Stomach (tissue), 9 donors: Measurements from ENCODE around the gene KCNK18. TPM values are rescaled to one million over a fixed set of nuclear protein-coding genes. Genes with fewer than 3 reads are reported as not detected.
A peak's percentile ranks its signal among the peaks of the same experiment; 100 is the strongest.

Source experiments
- DNase-seq, 2 donors: peaks; one replicate each; pipeline versions ENCODE4 v3.0.0 to v3.0.0-alpha.2; 2013 to 2019
- H3K27ac ChIP-seq, 5 donors: fragments of 200-600 bp in 4 of 5; sonication (generic) in 4 of 5; one replicate each; pipeline ENCODE4 v1.5.1; 2013 to 2019; ENCODE audit warnings: mild to moderate bottlenecking in 1 of 5, moderate library complexity in 1 of 5
- H3K27me3 ChIP-seq, 3 donors: fragments of 200-600 bp; sonication (generic); one replicate each; pipeline ENCODE4 v1.5.1; 2017 to 2019; ENCODE audit warnings: mixed run types in 1 of 3
- H3K36me3 ChIP-seq, 4 donors: fragments of 200-600 bp; sonication (generic); 1 replicate in 3 of 4; 2 replicates in 1 of 4; pipeline ENCODE4 v1.5.1; 2016 to 2019
- H3K4me1 ChIP-seq, 4 donors: fragments of 200-600 bp; sonication (generic); one replicate each; pipeline ENCODE4 v1.5.1; 2016 to 2019
- H3K4me3 ChIP-seq, 4 donors: fragments of 200-600 bp; sonication (generic) in 3 of 4; one replicate each; pipeline ENCODE4 v1.5.1; 2016 to 2019; ENCODE audit warnings: mild to moderate bottlenecking in 1 of 4
- H3K9me3 ChIP-seq, 4 donors: fragments of 200-600 bp; sonication (generic); one replicate each; pipeline ENCODE4 v1.5.1; 2016 to 2019
- CTCF ChIP-seq, 7 experiments: fragments of 450-650 bp in 4 of 7; fragments of 200-600 bp in 3 of 7; sonication (generic) in 3 of 7; IDR thresholded peaks; one replicate each; pipeline ENCODE4 v1.5.1; 2016 to 2019; ENCODE audit warnings: antibody characterized with exemption in 7 of 7, control low read depth in 2 of 7, mild to moderate bottlenecking in 1 of 7
- EP300 ChIP-seq: sonication (generic); formaldehyde crosslinking; IDR thresholded peaks from one replicate; pipeline ENCODE4 v1.6.1; 2017; ENCODE audit warnings: antibody characterized with exemption
- POLR2A ChIP-seq, 4 donors: fragments of 450-650 bp; IDR thresholded peaks; one replicate each; pipeline ENCODE4 v1.6.1; 2016; ENCODE audit warnings: antibody characterized with exemption in 4 of 4, control low read depth in 2 of 4, mild to moderate bottlenecking in 1 of 4, moderate library complexity in 1 of 4
- POLR2AphosphoS5 ChIP-seq, 3 donors: sonication (generic); formaldehyde crosslinking; IDR thresholded peaks; one replicate each; pipeline ENCODE4 v1.6.1; 2016; ENCODE audit warnings: antibody characterized with exemption in 3 of 3
- WGBS, 5 donors: extraction: QIAGEN DNeasy Blood & Tissue Kit in 3 of 5; methylation state at CpG; one replicate each; pipeline versions ENCODE4 v1.1.5 to v1.1.7; 2013 to 2018; 5-methylcytosine and 5-hydroxymethylcytosine counted together
- intact Hi-C: fragments of 100-400 bp; cut with DNase I; formaldehyde crosslinking; loops from one replicate; pipeline ENCODE4 v1.15.1; 2023; ENCODE audit warnings: low total_unique reads
- polyA plus RNA-seq, 3 donors: library from polyadenylated mRNA; stranded (reverse); fragments of 200-250 nt; gene quantifications; one replicate each; pipeline ENCODE4 v1.2.3, GENCODE V29; 2013
- total RNA-seq, 5 donors: library from RNA; depleted of rRNA; stranded (reverse); fragments of >200 nt; gene quantifications; one replicate each; pipeline versions ENCODE4 v1.1.0 to v1.2.3, GENCODE V29; 2014 to 2016
- donor health status: healthy with polysubstance abuse.
- donor health status: Bipolar disorder and iron deficiency.
- donor health status: healthy.

The KCNK18 gene
- total and polyA plus RNA-seq, 8 donors = not detected

- H3K27ac ChIP-seq = no peak overlapping the region
- no peaks in the 10 kb centered on the region for H3K36me3 ChIP-seq
- H3K4me1 ChIP-seq = peaks cover 8 to 13% (median 11%) of the 10 kb centered on the region in 4 donors
- no peak for TF ChIP-seq CTCF (IDR thresholded peaks at IDR 0.05)
- TF ChIP-seq POLR2AphosphoS5 (IDR thresholded peaks at IDR 0.05) = no peak
- TF ChIP-seq POLR2A (IDR thresholded peaks at IDR 0.05) = no peak
- TF ChIP-seq EP300 = no peak
- intact Hi-C loops = loop anchor here (10.0 kb wide), 1 partner anchor 233 kb away; no protein-coding TSS in a partner anchor
- H3K27me3 ChIP-seq = peaks cover 0 to 77% (median 21%) of the 10 kb centered on the region in 3 donors
- H3K4me3 ChIP-seq = no peak overlapping the region
- no peak for DNase-seq
- WGBS, 5 donors = 81 to 94% (median 88%) methylated on average over 1 of the region's 1 CpG
- peaks cover 0 to 23% (median 15%) of the 10 kb centered on the region in 4 donors for H3K9me3 ChIP-seq
Observed at GRCh38 chr10:117212176-117212575, 14.9 kb downstream of the KCNK18 start.

DNA sequence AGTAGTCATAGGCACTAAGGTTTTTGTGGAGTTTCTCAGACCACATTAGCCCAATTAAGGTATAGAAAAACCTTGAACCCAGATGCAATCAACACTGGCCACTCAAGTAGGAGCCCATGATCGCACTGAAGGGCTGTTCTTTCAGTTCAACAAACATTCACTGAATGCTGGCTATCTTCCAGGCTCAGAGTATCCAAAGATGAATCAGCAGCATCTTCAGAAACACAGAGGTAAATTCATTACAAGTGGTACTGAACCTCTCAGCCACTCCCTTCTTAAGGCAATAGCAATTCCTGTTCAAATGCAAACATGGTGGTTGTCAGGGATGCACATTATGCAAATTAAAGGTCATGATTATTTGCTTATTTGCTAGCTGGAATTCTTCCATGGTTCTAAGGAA, 17.1 kb downstream of the KCNK18 start:
- no peaks in the 10 kb centered on the region for H3K36me3 ChIP-seq
- peaks cover 0 to 23% (median 15%) of the 10 kb centered on the region in 4 donors for H3K9me3 ChIP-seq
- H3K4me1 ChIP-seq = peaks cover 9 to 17% (median 16%) of the 10 kb centered on the region in 4 donors
- no peak overlapping the region for H3K4me3 ChIP-seq
- TF ChIP-seq EP300 = no peak
- no peak for TF ChIP-seq POLR2A (IDR thresholded peaks at IDR 0.05)
- no peak for TF ChIP-seq CTCF (IDR thresholded peaks at IDR 0.05)
- TF ChIP-seq POLR2AphosphoS5 (IDR thresholded peaks at IDR 0.05) = no peak
- WGBS, 5 donors = 43 to 100% (median 50%) methylated on average over 1 of the region's 1 CpG
- peaks cover 0 to 75% (median 36%) of the 10 kb centered on the region in 3 donors for H3K27me3 ChIP-seq
- H3K27ac ChIP-seq = no peak overlapping the region
- intact Hi-C loops = loop anchor here (10.0 kb wide), 1 partner anchor 230 kb away; no protein-coding TSS in a partner anchor
- no peak for DNase-seq

GRCh38 chr10:117215079-117215478, 17.8 kb downstream of the KCNK18 start:
- Histone ChIP-seq H3K27ac (no peak overlapping the region), H3K4me1 (peaks cover 9 to 17% (median 16%) of the 10 kb centered on the region in 4 donors), H3K9me3 (peaks cover 0 to 23% (median 15%) of the 10 kb centered on the region in 4 donors), H3K27me3 (peaks cover 0 to 74% (median 36%) of the 10 kb centered on the region in 3 donors), H3K4me3 (no peak overlapping the region), H3K36me3 (no peaks in the 10 kb centered on the region)
- DNase-seq = no peak
- 78 to 83% (median 83%) methylated on average over 2 of the region's 2 CpGs for WGBS, 5 donors
- TF ChIP-seq POLR2A (IDR thresholded peaks at IDR 0.05) (no peak), EP300 (no peak), POLR2AphosphoS5 (IDR thresholded peaks at IDR 0.05) (no peak), CTCF (IDR thresholded peaks at IDR 0.05) (no peak)
- intact Hi-C loops = loop anchor here (10.0 kb wide), 1 partner anchor 230 kb away; no protein-coding TSS in a partner anchor

DNA sequence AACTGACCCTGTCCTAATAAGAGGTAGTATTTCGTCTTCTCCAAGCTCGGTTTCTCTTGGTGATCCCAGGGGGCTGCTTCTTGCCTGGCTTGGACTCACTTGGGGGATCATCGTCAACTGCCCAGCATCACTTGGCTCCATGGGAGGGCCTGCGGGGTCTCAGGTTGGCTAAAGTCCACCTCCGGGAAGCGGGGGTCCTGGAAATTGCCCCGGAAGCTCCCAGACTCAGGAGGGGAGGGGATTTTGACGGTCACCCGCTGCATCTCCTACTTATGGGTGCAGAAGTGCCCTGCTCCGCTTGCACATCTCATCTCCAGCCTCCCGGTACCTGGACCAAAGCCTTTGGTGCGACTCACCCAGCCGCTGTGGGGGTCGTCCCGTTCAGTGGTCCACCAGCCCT, 18.7 kb downstream of the KCNK18 start:
- no peaks in the 10 kb centered on the region for H3K36me3 ChIP-seq
- peaks cover 9 to 17% (median 16%) of the 10 kb centered on the region in 4 donors for H3K4me1 ChIP-seq
- H3K9me3 ChIP-seq = peaks cover 0 to 22% (median 13%) of the 10 kb centered on the region in 4 donors
- no peak for DNase-seq
- WGBS, 5 donors = 45 to 68% (median 64%) methylated on average over 10 to 15 of the region's 15 CpGs
- intact Hi-C loops = loop anchor here (10.0 kb wide), 1 partner anchor 229 kb away; no protein-coding TSS in a partner anchor
- no peak overlapping the region for H3K27ac ChIP-seq
- H3K27me3 ChIP-seq = peaks cover 0 to 75% (median 36%) of the 10 kb centered on the region in 3 donors
- peak overlapping the region in 3 of 4 donors; percentile 45 to 56 (median 55) for H3K4me3 ChIP-seq
- no peak for TF ChIP-seq EP300
